Peyer's patch (tissue), 4 donors: ENCODE measurements around the gene CRACR2A. TPM values are rescaled to one million over a fixed set of nuclear protein-coding genes. Genes with fewer than 3 reads are reported as not detected.
A peak's percentile ranks its signal among the peaks of the same experiment; 100 is the strongest.

ENCODE experiments used
- DNase-seq, 3 donors: peaks; one replicate each; pipeline ENCODE4 v3.0.0-alpha.2; 2017 to 2019
- H3K27ac ChIP-seq, 4 donors: fragments of 200-600 bp; sonication (generic); one replicate each; pipeline ENCODE4 v1.5.1; 2016 to 2019
- H3K27me3 ChIP-seq, 2 donors: fragments of 200-600 bp; sonication (generic); one replicate each; pipeline ENCODE4 v1.5.1; 2019
- H3K36me3 ChIP-seq, 3 donors: fragments of 200-600 bp; sonication (generic); one replicate each; pipeline ENCODE4 v1.5.1; 2016 to 2019
- H3K4me1 ChIP-seq, 4 donors: fragments of 200-600 bp; sonication (generic); one replicate each; pipeline ENCODE4 v1.5.1; 2016 to 2019
- H3K4me3 ChIP-seq, 4 donors: fragments of 200-600 bp; sonication (generic); 1 replicate in 3 of 4; 2 replicates in 1 of 4; pipeline ENCODE4 v1.5.1; 2016 to 2019; ENCODE audit warnings: mild to moderate bottlenecking in 1 of 4
- H3K9me3 ChIP-seq, 4 donors: fragments of 200-600 bp; sonication (generic); one replicate each; pipeline ENCODE4 v1.5.1; 2016 to 2019; ENCODE audit warnings: mild to moderate bottlenecking in 1 of 4
- CTCF ChIP-seq, 6 experiments: fragments of 450-650 bp in 4 of 6; fragments of 200-600 bp in 2 of 6; sonication (generic) in 1 of 6; IDR thresholded peaks; one replicate each; pipeline ENCODE4 v1.5.1; 2017 to 2019; ENCODE audit warnings: antibody characterized with exemption in 6 of 6, mild to moderate bottlenecking in 3 of 6, moderate library complexity in 1 of 6
- POLR2A ChIP-seq, 2 donors: fragments of 450-650 bp; IDR thresholded peaks; one replicate each; pipeline ENCODE4 v1.5.1; 2017; ENCODE audit warnings: antibody characterized with exemption in 2 of 2, mild to moderate bottlenecking in 2 of 2, moderate library complexity in 2 of 2
- total RNA-seq, 4 donors: library from RNA; depleted of rRNA; stranded (reverse); fragments of >200 nt; gene quantifications; one replicate each; pipeline ENCODE4 v1.1.0, GENCODE V29; 2016

The CRACR2A gene
- total RNA-seq, 4 donors from 2014 or later, result 52.3 to 81.7 (median 65.9) TPM

GRCh38 chr12:3685830-3686229 lies 67.1 kb downstream of the CRACR2A start:
- Histone ChIP-seq H3K4me1 (no peaks in the 10 kb centered on the region), H3K4me3 (no peak overlapping the region), H3K9me3 (no peaks in the 10 kb centered on the region), H3K27ac (no peak overlapping the region), H3K36me3 (no peaks in the 10 kb centered on the region), H3K27me3 (no peaks in the 10 kb centered on the region)
- no peak for DNase-seq
- TF ChIP-seq POLR2A (IDR thresholded peaks at IDR 0.05), result no peak
- TF ChIP-seq CTCF (IDR thresholded peaks at IDR 0.05), result no peak

GRCh38 chr12:3684449-3685051 lies 68.4 kb downstream of the CRACR2A start:
- DNase-seq, result no peak
- Histone ChIP-seq H3K27ac (no peak overlapping the region), H3K4me1 (no peaks in the 10 kb centered on the region), H3K4me3 (no peak overlapping the region), H3K9me3 (no peaks in the 10 kb centered on the region), H3K36me3 (peaks cover 0 to 8% (median 0%) of the 10 kb centered on the region in 3 donors), H3K27me3 (no peaks in the 10 kb centered on the region)
- no peak for TF ChIP-seq POLR2A (IDR thresholded peaks at IDR 0.05)
- TF ChIP-seq CTCF (IDR thresholded peaks at IDR 0.05), result no peak

GRCh38 chr12:3683670-3684069 lies 69.2 kb downstream of the CRACR2A start:
- H3K4me1 ChIP-seq, result no peaks in the 10 kb centered on the region
- H3K4me3 ChIP-seq, result no peak overlapping the region
- DNase-seq, result no peak
- no peak for TF ChIP-seq CTCF (IDR thresholded peaks at IDR 0.05)
- H3K9me3 ChIP-seq, result no peaks in the 10 kb centered on the region
- H3K27ac ChIP-seq, result no peak overlapping the region
- H3K36me3 ChIP-seq, result peaks cover 0 to 8% (median 0%) of the 10 kb centered on the region in 3 donors
- H3K27me3 ChIP-seq, result no peaks in the 10 kb centered on the region

GRCh38 chr12:3681595-3682061 lies 71.3 kb downstream of the CRACR2A start:
- Histone ChIP-seq H3K4me3 (no peak overlapping the region), H3K27ac (no peak overlapping the region), H3K9me3 (no peaks in the 10 kb centered on the region), H3K4me1 (no peaks in the 10 kb centered on the region), H3K27me3 (no peaks in the 10 kb centered on the region), H3K36me3 (peaks cover 0 to 14% (median 0%) of the 10 kb centered on the region in 3 donors)
- TF ChIP-seq CTCF (IDR thresholded peaks at IDR 0.05), result no peak
- no peak for TF ChIP-seq POLR2A (IDR thresholded peaks at IDR 0.05)
- no peak for DNase-seq

- DNase-seq, result no peak
- H3K27me3 ChIP-seq, result no peaks in the 10 kb centered on the region
- H3K27ac ChIP-seq, result no peak overlapping the region
- TF ChIP-seq CTCF (IDR thresholded peaks at IDR 0.05) (peak in 3 of 6 experiments; percentile 11 to 31 (median 27)), POLR2A (IDR thresholded peaks at IDR 0.05) (no peak)
- no peaks in the 10 kb centered on the region for H3K9me3 ChIP-seq
- H3K4me1 ChIP-seq, result no peaks in the 10 kb centered on the region
- H3K4me3 ChIP-seq, result no peak overlapping the region
- H3K36me3 ChIP-seq, result peaks cover 0 to 14% (median 0%) of the 10 kb centered on the region in 3 donors
Observed at GRCh38 chr12:3680919-3681594, 71.9 kb downstream of the CRACR2A start.
